C4-2B (cell line): ENCODE measurements around the gene PDGFD.

Source experiments
- CTCF ChIP-seq: fragments of 450-650 bp; conservative IDR thresholded peaks from 2 replicates; pipeline ENCODE4 v1.5.1; 2017; ENCODE audit warnings: mild to moderate bottlenecking
- ZFX ChIP-seq: fragments of 450-650 bp; IDR thresholded peaks from 2 replicates; pipeline ENCODE4 v1.6.1; 2017

GRCh38 chr11:104106136-104106754 lies 57.7 kb downstream of the PDGFD start:
- no peak for TF ChIP-seq CTCF
- TF ChIP-seq ZFX: no peak
